ENCODE measurements around the gene RHBDL3.

GRCh38 chr17:32226886-32227285 is 38.7 kb upstream of the RHBDL3 start:
- TF ChIP-seq CTCF (IDR thresholded peaks at IDR 0.05; ENCODE audit: poor library complexity) (no peak), EZH2 (IDR thresholded peaks at IDR 0.05; ENCODE audit: borderline replicate concordance) (no peak), EZH2phosphoT487 (IDR thresholded peaks at IDR 0.05; ENCODE audit: low read depth, severe bottlenecking, unreplicated experiment) (no peak)

Data from hepatocyte (in vitro differentiated cells).